Measurements from ENCODE around the gene SPDYE16.
"Not testable (repeated sequence)": the region's sequence is repeated elsewhere in the genome, so short reads cannot be mapped to it uniquely, and the experiment has no call there.

The SPDYE16 gene

GRCh38 chr7:76549025-76549854 lies 6.1 kb upstream of the SPDYE16 start:
- Histone ChIP-seq H3K4me3 (ENCODE audit: low read length in 2 of 2) (peak overlapping the region; percentile 60 to 77), H3K9ac (ENCODE audit: low read length in 2 of 2) (peak overlapping the region; percentile 74 to 80), H3K27ac (ENCODE audit: low read length) (peak overlapping the region; percentile 67)
- H3K4me1 ChIP-seq (ENCODE audit: control insufficient read depth, insufficient read depth, low read length); H3K27me3 ChIP-seq (ENCODE audit: control insufficient read depth in 1 of 2, insufficient read depth in 2 of 2, low read length in 2 of 2); H3K36me3 ChIP-seq (ENCODE audit: control insufficient read depth in 2 of 2, insufficient read depth in 2 of 2, low read length in 2 of 2); H3K9me3 ChIP-seq (ENCODE audit: control insufficient read depth in 2 of 2, low read length in 2 of 2): not testable (repeated sequence)

GRCh38 chr7:76531643-76532042 lies 11.5 kb downstream of the SPDYE16 start:
- H3K27me3 ChIP-seq (ENCODE audit: control insufficient read depth in 1 of 2, insufficient read depth in 2 of 2, low read length in 2 of 2); H3K9me3 ChIP-seq (ENCODE audit: control insufficient read depth in 2 of 2, low read length in 2 of 2); H3K36me3 ChIP-seq (ENCODE audit: control insufficient read depth in 2 of 2, insufficient read depth in 2 of 2, low read length in 2 of 2); H3K4me3 ChIP-seq (ENCODE audit: low read length in 2 of 2); H3K27ac ChIP-seq (ENCODE audit: low read length); H3K9ac ChIP-seq (ENCODE audit: low read length in 2 of 2); H3K4me1 ChIP-seq (ENCODE audit: control insufficient read depth, insufficient read depth, low read length): not testable (repeated sequence)

GRCh38 chr7:76526183-76526582 lies 16.9 kb downstream of the SPDYE16 start:
- not testable (repeated sequence) for H3K9ac ChIP-seq (ENCODE audit: low read length in 2 of 2); H3K27me3 ChIP-seq (ENCODE audit: control insufficient read depth in 1 of 2, insufficient read depth in 2 of 2, low read length in 2 of 2); H3K36me3 ChIP-seq (ENCODE audit: control insufficient read depth in 2 of 2, insufficient read depth in 2 of 2, low read length in 2 of 2); H3K4me3 ChIP-seq (ENCODE audit: low read length in 2 of 2); H3K4me1 ChIP-seq (ENCODE audit: control insufficient read depth, insufficient read depth, low read length); H3K9me3 ChIP-seq (ENCODE audit: control insufficient read depth in 2 of 2, low read length in 2 of 2); H3K27ac ChIP-seq (ENCODE audit: low read length)

GRCh38 chr7:76516932-76517331 lies 26.2 kb downstream of the SPDYE16 start:
- H3K9ac ChIP-seq (ENCODE audit: low read length in 2 of 2); H3K4me1 ChIP-seq (ENCODE audit: control insufficient read depth, insufficient read depth, low read length): not testable (repeated sequence)

GRCh38 chr7:76515999-76516443 lies 27.1 kb downstream of the SPDYE16 start:
- H3K9me3 ChIP-seq (ENCODE audit: control insufficient read depth in 2 of 2, low read length in 2 of 2), result no peaks in the 10 kb centered on the region
- H3K9ac ChIP-seq (ENCODE audit: low read length in 2 of 2), result no peak overlapping the region
- H3K4me1 ChIP-seq (ENCODE audit: control insufficient read depth, insufficient read depth, low read length), result no peaks in the 10 kb centered on the region
- H3K27me3 ChIP-seq (ENCODE audit: control insufficient read depth in 1 of 2, insufficient read depth in 2 of 2, low read length in 2 of 2), result no peaks in the 10 kb centered on the region
- H3K27ac ChIP-seq (ENCODE audit: low read length), result no peak overlapping the region
- H3K36me3 ChIP-seq (ENCODE audit: control insufficient read depth in 2 of 2, insufficient read depth in 2 of 2, low read length in 2 of 2), result no peaks in the 10 kb centered on the region
- H3K4me3 ChIP-seq (ENCODE audit: low read length in 2 of 2), result no peak overlapping the region

More at GRCh38 chr7:76516932-76517331, 26.2 kb downstream of the SPDYE16 start:
- H3K27ac ChIP-seq (ENCODE audit: low read length); H3K36me3 ChIP-seq (ENCODE audit: control insufficient read depth in 2 of 2, insufficient read depth in 2 of 2, low read length in 2 of 2); H3K4me3 ChIP-seq (ENCODE audit: low read length in 2 of 2); H3K27me3 ChIP-seq (ENCODE audit: control insufficient read depth in 1 of 2, insufficient read depth in 2 of 2, low read length in 2 of 2); H3K9me3 ChIP-seq (ENCODE audit: control insufficient read depth in 2 of 2, low read length in 2 of 2): not testable (repeated sequence)

- Histone ChIP-seq H3K4me3 (ENCODE audit: low read length in 2 of 2) (no peak overlapping the region), H3K27ac (ENCODE audit: low read length) (no peak overlapping the region), H3K9ac (ENCODE audit: low read length in 2 of 2) (no peak overlapping the region), H3K9me3 (ENCODE audit: control insufficient read depth in 2 of 2, low read length in 2 of 2) (no peaks in the 10 kb centered on the region), H3K4me1 (ENCODE audit: control insufficient read depth, insufficient read depth, low read length) (peaks cover 2% of the 10 kb centered on the region), H3K27me3 (ENCODE audit: control insufficient read depth in 1 of 2, insufficient read depth in 2 of 2, low read length in 2 of 2) (no peaks in the 10 kb centered on the region), H3K36me3 (ENCODE audit: control insufficient read depth in 2 of 2, insufficient read depth in 2 of 2, low read length in 2 of 2) (no peaks in the 10 kb centered on the region)
Measured at GRCh38 chr7:76514926-76515771, 27.9 kb downstream of the SPDYE16 start.

GRCh38 chr7:76513817-76514799 lies 29.0 kb downstream of the SPDYE16 start:
- no peak overlapping the region for H3K4me3 ChIP-seq (ENCODE audit: low read length in 2 of 2)
- H3K36me3 ChIP-seq (ENCODE audit: control insufficient read depth in 2 of 2, insufficient read depth in 2 of 2, low read length in 2 of 2), result no peaks in the 10 kb centered on the region
- no peaks in the 10 kb centered on the region for H3K9me3 ChIP-seq (ENCODE audit: control insufficient read depth in 2 of 2, low read length in 2 of 2)
- no peak overlapping the region for H3K27ac ChIP-seq (ENCODE audit: low read length)
- H3K4me1 ChIP-seq (ENCODE audit: control insufficient read depth, insufficient read depth, low read length), result peaks cover 5% of the 10 kb centered on the region
- no peak overlapping the region for H3K9ac ChIP-seq (ENCODE audit: low read length in 2 of 2)
- no peaks in the 10 kb centered on the region for H3K27me3 ChIP-seq (ENCODE audit: control insufficient read depth in 1 of 2, insufficient read depth in 2 of 2, low read length in 2 of 2)

GRCh38 chr7:76512941-76513816 lies 29.9 kb downstream of the SPDYE16 start:
- Histone ChIP-seq H3K36me3 (ENCODE audit: control insufficient read depth in 2 of 2, insufficient read depth in 2 of 2, low read length in 2 of 2) (no peaks in the 10 kb centered on the region), H3K4me3 (ENCODE audit: low read length in 2 of 2) (no peak overlapping the region), H3K27me3 (ENCODE audit: control insufficient read depth in 1 of 2, insufficient read depth in 2 of 2, low read length in 2 of 2) (no peaks in the 10 kb centered on the region), H3K27ac (ENCODE audit: low read length) (no peak overlapping the region), H3K9me3 (ENCODE audit: control insufficient read depth in 2 of 2, low read length in 2 of 2) (no peaks in the 10 kb centered on the region), H3K9ac (ENCODE audit: low read length in 2 of 2) (no peak overlapping the region), H3K4me1 (ENCODE audit: control insufficient read depth, insufficient read depth, low read length) (peaks cover 5% of the 10 kb centered on the region)

- H3K9me3 ChIP-seq (ENCODE audit: control insufficient read depth in 2 of 2, low read length in 2 of 2); H3K36me3 ChIP-seq (ENCODE audit: control insufficient read depth in 2 of 2, insufficient read depth in 2 of 2, low read length in 2 of 2); H3K4me3 ChIP-seq (ENCODE audit: low read length in 2 of 2); H3K4me1 ChIP-seq (ENCODE audit: control insufficient read depth, insufficient read depth, low read length); H3K27me3 ChIP-seq (ENCODE audit: control insufficient read depth in 1 of 2, insufficient read depth in 2 of 2, low read length in 2 of 2); H3K27ac ChIP-seq (ENCODE audit: low read length); H3K9ac ChIP-seq (ENCODE audit: low read length in 2 of 2): not testable (repeated sequence)
Measured at GRCh38 chr7:76511911-76512885, 30.9 kb downstream of the SPDYE16 start.
